Panc1 (cell line): Measurements from ENCODE around the gene ZKSCAN8. TPM values are rescaled to one million over a fixed set of nuclear protein-coding genes. Genes with fewer than 3 reads are reported as not detected.

Source experiments
- ATAC-seq: fragments of 200-7000 bp; cut with Tn5 transposase; 2 replicates; pipeline ENCODE4 v1.9.1; 2020; ENCODE audit warnings: mild to moderate bottlenecking, moderate library complexity
- BruUV-seq: library from RNA; stranded (reverse); fragments of 400-500 nt; replicated peaks from 2 replicates; lab custom pipeline; 2021; lab: Mats Ljungman, UMichigan
- CTCF ChIA-PET: fragments of 300-600 bp; sonication (Branson Sonifier 250); formaldehyde crosslinking; loops from one replicate; lab custom pipeline; 2022; ENCODE audit warnings: antibody characterized with exemption; lab: Charles Lee
- POLR2A ChIA-PET: fragments of 300-600 bp; sonication (Branson Sonifier 250); formaldehyde crosslinking; loops from one replicate; lab custom pipeline; 2022; ENCODE audit warnings: antibody characterized with exemption; lab: Charles Lee
- DNase-seq: peaks from one replicate; pipeline ENCODE4 v3.0.0-alpha.2; 2010; ENCODE audit warnings: low read depth, low spot score
- H3K27ac ChIP-seq: 2 replicates; pipeline ENCODE4 v1.5.1; 2011; ENCODE audit warnings: mild to moderate bottlenecking, low read length, inconsistent platforms
- H3K27me3 ChIP-seq: fragments of 200-500 bp; sonication (Bioruptor generic); 2 replicates; pipeline ENCODE4 v1.6.0; 2014; ENCODE audit warnings: low read length, inconsistent platforms; ENCODE audit not compliant: control insufficient read depth, insufficient read depth
- H3K36me3 ChIP-seq: fragments of 200-500 bp; sonication (Bioruptor generic); 2 replicates; pipeline ENCODE4 v1.5.1; 2014; ENCODE audit warnings: inconsistent platforms, mild to moderate bottlenecking, low read length, moderate library complexity; ENCODE audit not compliant: control insufficient read depth, insufficient read depth
- H3K4me1 ChIP-seq: 2 replicates; pipeline ENCODE4 v1.5.1; 2011; ENCODE audit warnings: inconsistent platforms, mild to moderate bottlenecking, low read length, moderate library complexity; ENCODE audit not compliant: control insufficient read depth, insufficient read depth
- H3K4me3 ChIP-seq, 2 experiments: 2 replicates each; pipeline ENCODE4 v1.5.1; 2011 to 2012; ENCODE audit warnings: low read depth in 2 of 2, low read length in 2 of 2, mild to moderate bottlenecking in 2 of 2, inconsistent platforms in 1 of 2, moderate library complexity in 1 of 2
- H3K9me3 ChIP-seq: fragments of 200-500 bp; sonication (Bioruptor generic); 2 replicates; pipeline ENCODE4 v1.5.1; 2014; ENCODE audit warnings: low read depth, mild to moderate bottlenecking, inconsistent platforms, low read length, moderate library complexity; ENCODE audit not compliant: control insufficient read depth, insufficient read depth
- POLR2AphosphoS5 ChIP-seq: IDR thresholded peaks from 2 replicates; pipeline ENCODE4 v1.6.1; 2012; ENCODE audit warnings: mild to moderate bottlenecking, low read depth, low read length, moderate library complexity
- SIN3A ChIP-seq: IDR thresholded peaks from 2 replicates; pipeline ENCODE4 v1.6.1; 2012; ENCODE audit warnings: low read depth, mild to moderate bottlenecking, low read length, moderate library complexity, borderline replicate concordance; ENCODE audit not compliant: insufficient read depth
- TCF7L2 ChIP-seq: IDR thresholded peaks from 2 replicates; pipeline ENCODE4 v1.6.1; 2011; ENCODE audit warnings: mild to moderate bottlenecking, low read depth, low read length, inconsistent platforms
- in situ Hi-C: cut with HindIII; loops from 2 replicates; pipeline ENCODE4 v1.10.0; 2016; ENCODE audit warnings: low sequenced_read_pairs, low pct_unique_long_range_greater_than_20kb
- intact Hi-C: fragments of 100-400 bp; cut with micrococcal nuclease; formaldehyde crosslinking; loops from one replicate; pipeline ENCODE4 v1.10.0; 2022; ENCODE audit not compliant: unreplicated experiment
- total RNA-seq: library from RNA; stranded (reverse); gene quantifications from one replicate; pipeline ENCODE4 v1.2.1, GENCODE V29; 2021; ENCODE audit not compliant: unreplicated experiment
- TF ChIP-seq, protein P1 (sequence below): fragments of 450-650 bp; IDR thresholded peaks from 2 replicates; pipeline ENCODE4 v1.5.1; 2017; ENCODE audit warnings: mild to moderate bottlenecking
- TF ChIP-seq, protein P2 (sequence below), 2 experiments: IDR thresholded peaks; 2 replicates each; pipeline ENCODE4 v1.6.1; 2011 to 2012; ENCODE audit warnings: low read depth in 2 of 2, control low read depth in 1 of 2, low read length in 1 of 2, mild to moderate bottlenecking in 1 of 2, moderate library complexity in 1 of 2; ENCODE audit not compliant: insufficient read depth in 1 of 2

The ZKSCAN8 gene
- total RNA-seq, 1 experiment from 2014 or later: 18.4 TPM

DNA sequence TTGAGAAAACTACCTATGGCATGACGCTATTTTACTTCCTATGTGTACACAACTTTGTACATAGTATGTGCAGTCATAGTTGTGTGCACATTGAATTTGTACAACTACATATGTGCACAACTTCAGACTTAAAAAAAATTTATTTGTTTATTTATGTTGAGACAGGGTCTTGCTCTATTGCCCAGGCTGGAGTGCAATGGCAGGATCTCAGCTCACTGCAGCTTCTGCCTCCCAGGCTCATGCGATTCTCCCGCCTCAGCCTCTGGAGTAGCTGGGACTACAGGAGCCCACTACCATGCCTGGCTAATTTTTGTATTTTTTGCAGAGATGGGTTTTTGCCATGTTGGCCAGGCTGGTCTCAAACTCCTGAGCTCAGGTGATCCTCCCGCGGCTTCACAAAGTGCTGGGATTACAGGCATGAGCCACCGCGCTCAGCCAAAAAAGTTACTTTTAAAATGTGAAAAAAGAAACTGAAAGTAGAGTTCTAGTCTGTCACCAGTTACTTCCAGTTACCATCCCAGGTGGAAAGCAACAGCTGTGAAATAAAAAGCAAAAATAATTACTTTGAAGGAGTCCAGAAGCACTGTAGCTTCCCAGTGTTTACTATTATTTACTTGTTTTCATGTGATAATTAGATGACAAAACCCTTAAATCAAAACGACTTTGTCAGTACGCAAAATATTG is 1.7 kb upstream of the ZKSCAN8 start:
- no peak for ATAC-seq
- POLR2A ChIA-PET: interaction anchor here (0.6 kb wide), 1 partner anchor 215 kb away, joined by 3 read pairs; no protein-coding TSS in a partner anchor

DNA sequence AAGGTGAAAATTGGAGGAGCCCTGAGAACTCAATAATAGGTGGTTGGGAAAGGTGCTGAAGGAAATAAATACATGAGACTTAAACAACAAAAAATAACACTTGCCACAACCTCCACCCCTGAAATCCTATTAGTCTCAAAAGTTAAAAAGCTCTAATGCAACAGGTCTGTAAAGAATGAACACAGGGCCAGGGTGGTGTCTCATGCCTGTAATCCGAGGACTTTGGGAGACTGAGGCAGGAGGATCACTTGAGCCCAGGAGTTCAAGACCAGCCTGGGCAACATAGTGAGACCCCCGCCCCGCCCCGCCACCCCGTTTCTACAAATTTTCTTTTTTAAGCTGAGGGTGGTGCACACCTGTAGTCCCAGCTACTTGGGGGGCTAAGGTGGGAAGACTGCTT is 1.1 kb upstream of the ZKSCAN8 start:
- H3K9me3 ChIP-seq: 0 out of 2 replicates have a peak, but pooled peaks cover 4% of the 10 kb centered on the region
- no peaks in the 10 kb centered on the region for H3K27me3 ChIP-seq
- in situ Hi-C loops: no loop called here
- no peak for ATAC-seq
- no TSS peak for BruUV-seq
- DNase-seq: no peak
- H3K4me3 ChIP-seq: peak overlapping the region; percentile 7 to 21; a peak in 1 of 4 replicates
- H3K27ac ChIP-seq: peak overlapping the region; percentile 90
- peaks cover 9% of the 10 kb centered on the region for H3K36me3 ChIP-seq
- TF ChIP-seq, protein P1, sequence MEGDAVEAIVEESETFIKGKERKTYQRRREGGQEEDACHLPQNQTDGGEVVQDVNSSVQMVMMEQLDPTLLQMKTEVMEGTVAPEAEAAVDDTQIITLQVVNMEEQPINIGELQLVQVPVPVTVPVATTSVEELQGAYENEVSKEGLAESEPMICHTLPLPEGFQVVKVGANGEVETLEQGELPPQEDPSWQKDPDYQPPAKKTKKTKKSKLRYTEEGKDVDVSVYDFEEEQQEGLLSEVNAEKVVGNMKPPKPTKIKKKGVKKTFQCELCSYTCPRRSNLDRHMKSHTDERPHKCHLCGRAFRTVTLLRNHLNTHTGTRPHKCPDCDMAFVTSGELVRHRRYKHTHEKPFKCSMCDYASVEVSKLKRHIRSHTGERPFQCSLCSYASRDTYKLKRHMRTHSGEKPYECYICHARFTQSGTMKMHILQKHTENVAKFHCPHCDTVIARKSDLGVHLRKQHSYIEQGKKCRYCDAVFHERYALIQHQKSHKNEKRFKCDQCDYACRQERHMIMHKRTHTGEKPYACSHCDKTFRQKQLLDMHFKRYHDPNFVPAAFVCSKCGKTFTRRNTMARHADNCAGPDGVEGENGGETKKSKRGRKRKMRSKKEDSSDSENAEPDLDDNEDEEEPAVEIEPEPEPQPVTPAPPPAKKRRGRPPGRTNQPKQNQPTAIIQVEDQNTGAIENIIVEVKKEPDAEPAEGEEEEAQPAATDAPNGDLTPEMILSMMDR: no peak
- TF ChIP-seq, protein P2, sequence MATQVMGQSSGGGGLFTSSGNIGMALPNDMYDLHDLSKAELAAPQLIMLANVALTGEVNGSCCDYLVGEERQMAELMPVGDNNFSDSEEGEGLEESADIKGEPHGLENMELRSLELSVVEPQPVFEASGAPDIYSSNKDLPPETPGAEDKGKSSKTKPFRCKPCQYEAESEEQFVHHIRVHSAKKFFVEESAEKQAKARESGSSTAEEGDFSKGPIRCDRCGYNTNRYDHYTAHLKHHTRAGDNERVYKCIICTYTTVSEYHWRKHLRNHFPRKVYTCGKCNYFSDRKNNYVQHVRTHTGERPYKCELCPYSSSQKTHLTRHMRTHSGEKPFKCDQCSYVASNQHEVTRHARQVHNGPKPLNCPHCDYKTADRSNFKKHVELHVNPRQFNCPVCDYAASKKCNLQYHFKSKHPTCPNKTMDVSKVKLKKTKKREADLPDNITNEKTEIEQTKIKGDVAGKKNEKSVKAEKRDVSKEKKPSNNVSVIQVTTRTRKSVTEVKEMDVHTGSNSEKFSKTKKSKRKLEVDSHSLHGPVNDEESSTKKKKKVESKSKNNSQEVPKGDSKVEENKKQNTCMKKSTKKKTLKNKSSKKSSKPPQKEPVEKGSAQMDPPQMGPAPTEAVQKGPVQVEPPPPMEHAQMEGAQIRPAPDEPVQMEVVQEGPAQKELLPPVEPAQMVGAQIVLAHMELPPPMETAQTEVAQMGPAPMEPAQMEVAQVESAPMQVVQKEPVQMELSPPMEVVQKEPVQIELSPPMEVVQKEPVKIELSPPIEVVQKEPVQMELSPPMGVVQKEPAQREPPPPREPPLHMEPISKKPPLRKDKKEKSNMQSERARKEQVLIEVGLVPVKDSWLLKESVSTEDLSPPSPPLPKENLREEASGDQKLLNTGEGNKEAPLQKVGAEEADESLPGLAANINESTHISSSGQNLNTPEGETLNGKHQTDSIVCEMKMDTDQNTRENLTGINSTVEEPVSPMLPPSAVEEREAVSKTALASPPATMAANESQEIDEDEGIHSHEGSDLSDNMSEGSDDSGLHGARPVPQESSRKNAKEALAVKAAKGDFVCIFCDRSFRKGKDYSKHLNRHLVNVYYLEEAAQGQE (IDR thresholded peaks at IDR 0.05; ENCODE audit: insufficient read depth in 1 of 2, low read depth in 2 of 2, low read length in 1 of 2): no peak
- no peak for TF ChIP-seq TCF7L2
- TF ChIP-seq POLR2AphosphoS5: no peak
- no peak for TF ChIP-seq SIN3A
- POLR2A ChIA-PET: interaction anchor here (0.6 to 0.7 kb wide), 2 partner anchors 214 to 996 kb away, joined by 3 to 8 read pairs; no protein-coding TSS in a partner anchor
- intact Hi-C loops: loop anchor here (5.0 kb wide), 1 partner anchor 72 kb away; no protein-coding TSS in a partner anchor
- peaks cover 33% of the 10 kb centered on the region for H3K4me1 ChIP-seq
- CTCF ChIA-PET: interaction anchor here (0.7 kb wide), 2 partner anchors 215 to 222 kb away, joined by 3 to 4 read pairs; no protein-coding TSS in a partner anchor

More for the DNA sequence above, 1.7 kb upstream of the ZKSCAN8 start:
- no TSS peak for BruUV-seq
- intact Hi-C loops: loop anchor here (5.0 kb wide), 2 partner anchors 72 to 212 kb away; no protein-coding TSS in a partner anchor
- Histone ChIP-seq H3K36me3 (peaks cover 8% of the 10 kb centered on the region), H3K9me3 (0 out of 2 replicates have a peak, but pooled peaks cover 4% of the 10 kb centered on the region), H3K4me1 (peaks cover 37% of the 10 kb centered on the region), H3K4me3 (peak overlapping the region; percentile 7 to 21; a peak in 1 of 4 replicates), H3K27me3 (no peaks in the 10 kb centered on the region), H3K27ac (peak overlapping the region; percentile 90)
- no peak for TF ChIP-seq POLR2AphosphoS5
- TF ChIP-seq TCF7L2: no peak
- in situ Hi-C loops: no loop called here
- DNase-seq: no peak
- CTCF ChIA-PET: interaction anchor here (0.6 kb wide), 1 partner anchor 845 kb away, joined by 6 read pairs; no protein-coding TSS in a partner anchor
